Measurements from ENCODE around the gene ERCC3.

The ERCC3 gene

GRCh38 chr2:127270663-127271062 is 23.3 kb downstream of the ERCC3 start:
- no peak for DNase-seq (ENCODE audit: extremely low read depth, low read depth)
- H3K4me3 ChIP-seq (replicated peaks; ENCODE audit: low read depth, low read length): no peak overlapping the region
- TF ChIP-seq, protein P1, sequence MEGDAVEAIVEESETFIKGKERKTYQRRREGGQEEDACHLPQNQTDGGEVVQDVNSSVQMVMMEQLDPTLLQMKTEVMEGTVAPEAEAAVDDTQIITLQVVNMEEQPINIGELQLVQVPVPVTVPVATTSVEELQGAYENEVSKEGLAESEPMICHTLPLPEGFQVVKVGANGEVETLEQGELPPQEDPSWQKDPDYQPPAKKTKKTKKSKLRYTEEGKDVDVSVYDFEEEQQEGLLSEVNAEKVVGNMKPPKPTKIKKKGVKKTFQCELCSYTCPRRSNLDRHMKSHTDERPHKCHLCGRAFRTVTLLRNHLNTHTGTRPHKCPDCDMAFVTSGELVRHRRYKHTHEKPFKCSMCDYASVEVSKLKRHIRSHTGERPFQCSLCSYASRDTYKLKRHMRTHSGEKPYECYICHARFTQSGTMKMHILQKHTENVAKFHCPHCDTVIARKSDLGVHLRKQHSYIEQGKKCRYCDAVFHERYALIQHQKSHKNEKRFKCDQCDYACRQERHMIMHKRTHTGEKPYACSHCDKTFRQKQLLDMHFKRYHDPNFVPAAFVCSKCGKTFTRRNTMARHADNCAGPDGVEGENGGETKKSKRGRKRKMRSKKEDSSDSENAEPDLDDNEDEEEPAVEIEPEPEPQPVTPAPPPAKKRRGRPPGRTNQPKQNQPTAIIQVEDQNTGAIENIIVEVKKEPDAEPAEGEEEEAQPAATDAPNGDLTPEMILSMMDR (IDR thresholded peaks at IDR 0.05; ENCODE audit: low read depth, low read length, missing control alignments): no peak

DNA sequence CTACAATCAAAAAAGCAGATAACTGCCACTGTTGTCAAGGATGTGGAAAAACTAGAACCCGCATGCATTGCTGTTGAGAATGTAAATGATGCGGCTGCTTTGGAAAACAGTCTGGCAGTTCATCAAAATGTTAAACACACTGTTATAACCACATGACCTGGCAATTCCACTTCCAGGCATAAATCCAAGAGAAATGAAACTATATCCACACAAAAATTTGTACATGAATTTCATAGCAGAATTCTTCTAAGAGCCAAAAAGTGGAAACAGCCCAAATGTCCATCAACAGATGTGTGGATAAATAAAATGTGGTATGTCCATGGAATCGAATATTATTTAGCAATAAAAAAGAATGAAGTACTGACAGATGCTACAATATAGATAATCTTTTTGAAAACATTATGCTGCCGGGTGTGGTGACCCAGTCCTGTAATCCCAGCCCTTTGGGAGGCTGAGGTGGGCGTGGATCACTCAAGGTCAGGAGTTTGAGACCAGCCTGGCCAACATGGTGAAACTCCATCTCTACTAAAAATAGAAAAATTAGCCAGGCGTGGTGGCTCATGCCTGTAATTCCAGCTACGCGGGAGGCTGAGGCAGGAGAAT is 32.0 kb downstream of the ERCC3 start:
- no peak for DNase-seq (ENCODE audit: extremely low read depth, low read depth)
- TF ChIP-seq, protein P1 (IDR thresholded peaks at IDR 0.05; ENCODE audit: low read depth, low read length, missing control alignments): no peak

GRCh38 chr2:127259355-127259754 is 34.6 kb downstream of the ERCC3 start:
- DNase-seq (ENCODE audit: extremely low read depth, low read depth): no peak
- TF ChIP-seq, protein P1 (IDR thresholded peaks at IDR 0.05; ENCODE audit: low read depth, low read length, missing control alignments): no peak
- no peak overlapping the region for H3K4me3 ChIP-seq (replicated peaks; ENCODE audit: low read depth, low read length)

More for the DNA sequence above, 32.0 kb downstream of the ERCC3 start:
- no peak overlapping the region for H3K4me3 ChIP-seq (replicated peaks; ENCODE audit: low read depth, low read length)

- H3K4me3 ChIP-seq (replicated peaks; ENCODE audit: low read depth, low read length): no peak overlapping the region
- no peak for DNase-seq (ENCODE audit: extremely low read depth, low read depth)
- TF ChIP-seq, protein P1 (IDR thresholded peaks at IDR 0.05; ENCODE audit: low read depth, low read length, missing control alignments): no peak
These were observed 37.1 kb downstream of the ERCC3 start for GRCh38 chr2:127256866-127257265.

GRCh38 chr2:127256381-127256780 is 37.6 kb downstream of the ERCC3 start:
- H3K4me3 ChIP-seq (replicated peaks; ENCODE audit: low read depth, low read length): no peak overlapping the region
- DNase-seq (ENCODE audit: extremely low read depth, low read depth): no peak
- TF ChIP-seq, protein P1 (IDR thresholded peaks at IDR 0.05; ENCODE audit: low read depth, low read length, missing control alignments): no peak

DNA sequence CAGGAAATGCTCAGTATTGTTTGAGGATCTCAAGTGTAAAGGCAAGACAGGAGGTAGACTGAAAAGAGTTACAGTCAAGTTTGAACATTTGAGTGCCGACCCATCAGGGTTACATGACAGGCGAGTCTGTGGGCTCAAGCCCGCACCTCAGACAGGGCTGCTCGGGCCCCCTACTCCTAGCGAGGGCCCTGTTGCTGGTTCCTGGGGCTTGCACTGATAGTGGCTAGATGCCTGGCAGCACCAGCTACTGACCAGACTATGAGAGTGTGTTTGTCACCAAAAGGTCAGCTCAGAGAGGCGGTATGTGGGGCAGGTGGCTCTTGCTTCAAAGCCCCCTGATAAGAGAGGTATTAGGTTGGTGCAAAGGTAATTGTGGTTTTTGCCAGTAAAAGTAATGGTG is 38.2 kb downstream of the ERCC3 start:
- TF ChIP-seq, protein P1 (IDR thresholded peaks at IDR 0.05; ENCODE audit: low read depth, low read length, missing control alignments): no peak
- H3K4me3 ChIP-seq (replicated peaks; ENCODE audit: low read depth, low read length): no peak overlapping the region
- DNase-seq (ENCODE audit: extremely low read depth, low read depth): no peak

- DNase-seq (ENCODE audit: extremely low read depth, low read depth): no peak
- H3K4me3 ChIP-seq (replicated peaks; ENCODE audit: low read depth, low read length): no peak overlapping the region
- TF ChIP-seq, protein P1 (IDR thresholded peaks at IDR 0.05; ENCODE audit: low read depth, low read length, missing control alignments): no peak
These were observed 38.8 kb downstream of the ERCC3 start for GRCh38 chr2:127255146-127255545.

All from HFF-Myc (cell line).